HG02840 (cell line): Measurements from ENCODE around the gene PCDHGB6.
"Not testable (repeated sequence)": the region's sequence is repeated elsewhere in the genome, so short reads cannot be mapped to it uniquely, and the experiment has no call there.

Experiments used
- ATAC-seq: cut with Tn5 transposase; IDR thresholded peaks from one replicate; pipeline ENCODE4 v1.9.1; 2021; ENCODE audit warnings: mild to moderate bottlenecking, moderate library complexity, moderate number of reproducible peaks; ENCODE audit not compliant: unreplicated experiment, low FRiP score

The PCDHGB6 gene

GRCh38 chr5:141387557-141388311 is 20.1 kb upstream of the PCDHGB6 start, which contains the start of gene PCDHGB4:
Gene PCDHGB4 (plus strand): TSS chr5:141387698. CDS start chr5:141387885, 187 bp downstream.
- ATAC-seq: not testable (repeated sequence)

GRCh38 chr5:141388661-141389060 is 19.2 kb upstream of the PCDHGB6 start:
- no peak for ATAC-seq

DNA sequence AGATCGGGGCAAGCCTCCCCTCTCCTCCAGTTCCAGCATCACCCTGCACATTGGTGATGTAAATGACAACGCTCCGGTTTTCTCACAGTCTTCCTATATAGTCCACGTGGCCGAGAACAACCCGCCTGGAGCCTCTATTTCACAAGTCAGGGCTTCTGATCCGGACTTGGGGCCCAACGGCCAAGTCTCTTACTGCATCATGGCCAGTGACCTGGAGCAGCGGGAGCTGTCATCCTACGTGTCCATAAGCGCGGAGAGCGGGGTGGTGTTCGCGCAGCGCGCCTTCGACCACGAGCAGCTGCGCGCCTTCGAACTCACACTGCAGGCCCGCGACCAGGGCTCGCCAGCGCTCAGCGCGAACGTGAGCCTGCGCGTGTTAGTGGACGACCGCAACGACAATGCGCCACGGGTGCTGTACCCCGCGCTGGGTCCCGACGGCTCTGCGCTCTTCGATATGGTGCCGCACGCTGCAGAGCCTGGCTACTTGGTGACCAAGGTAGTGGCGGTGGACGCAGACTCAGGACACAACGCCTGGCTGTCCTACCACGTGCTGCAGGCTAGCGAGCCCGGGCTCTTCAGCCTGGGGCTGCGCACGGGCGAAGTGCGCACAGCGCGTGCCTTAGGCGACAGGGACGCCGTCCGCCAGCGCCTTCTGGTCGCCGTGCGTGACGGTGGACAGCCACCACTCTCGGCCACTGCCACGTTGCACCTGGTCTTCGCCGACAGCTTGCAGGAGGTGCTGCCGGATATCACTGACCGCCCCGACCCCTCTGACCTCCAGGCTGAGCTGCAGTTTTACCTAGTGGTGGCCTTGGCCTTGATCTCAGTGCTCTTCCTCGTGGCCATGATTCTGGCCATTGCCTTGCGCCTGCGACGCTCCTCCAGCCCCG is 18.4 kb upstream of the PCDHGB6 start:
- ATAC-seq: no peak

DNA sequence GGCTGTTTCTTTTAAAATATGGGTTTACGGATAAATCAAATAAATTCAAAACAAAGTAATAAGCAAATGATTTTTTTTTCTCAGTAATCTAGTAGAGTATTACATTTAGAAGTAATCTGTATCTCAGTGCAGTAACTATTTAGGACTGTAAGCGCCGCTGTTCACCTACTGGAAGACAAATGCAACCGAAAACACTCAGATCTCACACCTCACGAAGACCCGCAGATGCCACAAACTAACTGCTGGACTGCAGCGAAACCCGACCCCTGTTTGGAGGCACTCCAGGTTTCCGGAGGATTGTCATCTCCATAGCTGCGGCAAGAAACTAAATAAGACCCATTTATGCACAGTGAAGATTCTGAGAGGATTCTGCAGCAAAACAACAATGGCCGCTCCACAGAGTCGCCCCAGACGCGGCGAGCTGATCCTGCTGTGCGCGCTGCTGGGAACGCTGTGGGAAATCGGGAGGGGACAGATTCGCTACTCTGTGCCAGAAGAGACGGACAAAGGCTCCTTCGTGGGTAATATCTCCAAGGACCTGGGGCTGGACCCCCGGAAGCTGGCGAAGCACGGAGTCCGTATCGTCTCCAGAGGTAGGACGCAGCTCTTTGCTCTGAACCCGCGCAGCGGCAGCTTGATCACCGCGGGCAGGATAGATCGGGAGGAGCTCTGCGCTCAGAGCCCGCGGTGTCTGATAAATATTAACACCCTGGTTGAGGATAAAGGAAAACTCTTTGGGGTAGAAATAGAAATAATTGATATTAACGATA is 15.2 kb upstream of the PCDHGB6 start, which contains the start of gene PCDHGA8:
PCDHGA8 (plus strand) TSS at position 205 of the 770 bp plus-strand sequence; CDS start at position 386, 181 bp downstream.
- no peak for ATAC-seq

- ATAC-seq: no peak
Measured at GRCh38 chr5:141393267-141393666, 14.6 kb upstream of the PCDHGB6 start.

DNA sequence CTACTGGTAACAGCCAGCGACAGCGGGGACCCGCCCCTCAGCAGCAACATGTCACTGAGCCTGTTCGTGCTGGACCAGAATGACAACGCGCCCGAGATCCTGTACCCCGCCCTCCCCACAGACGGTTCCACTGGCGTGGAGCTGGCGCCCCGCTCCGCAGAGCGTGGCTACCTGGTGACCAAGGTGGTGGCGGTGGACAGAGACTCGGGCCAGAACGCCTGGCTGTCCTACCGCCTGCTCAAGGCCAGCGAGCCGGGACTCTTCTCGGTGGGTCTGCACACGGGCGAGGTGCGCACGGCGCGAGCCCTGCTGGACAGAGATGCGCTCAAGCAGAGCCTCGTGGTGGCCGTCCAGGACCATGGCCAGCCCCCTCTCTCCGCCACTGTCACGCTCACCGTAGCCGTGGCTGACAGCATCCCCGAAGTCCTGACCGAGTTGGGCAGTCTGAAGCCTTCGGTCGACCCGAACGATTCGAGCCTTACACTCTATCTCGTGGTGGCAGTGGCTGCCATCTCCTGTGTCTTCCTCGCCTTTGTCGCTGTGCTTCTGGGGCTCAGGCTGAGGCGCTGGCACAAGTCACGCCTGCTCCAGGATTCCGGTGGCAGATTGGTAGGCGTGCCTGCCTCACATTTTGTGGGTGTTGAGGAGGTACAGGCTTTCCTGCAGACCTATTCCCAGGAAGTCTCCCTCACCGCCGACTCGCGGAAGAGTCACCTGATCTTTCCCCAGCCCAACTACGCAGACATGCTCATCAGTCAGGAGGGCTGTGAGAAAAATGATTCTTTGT is 13.2 kb upstream of the PCDHGB6 start:
- ATAC-seq: not testable (repeated sequence)

- ATAC-seq: not testable (repeated sequence)
Measured at GRCh38 chr5:141397756-141398551, 9.9 kb upstream of the PCDHGB6 start, which contains the start of gene PCDHGB5. Gene PCDHGB5 (plus strand): TSS chr5:141397947. CDS start chr5:141398128, 181 bp downstream.

DNA sequence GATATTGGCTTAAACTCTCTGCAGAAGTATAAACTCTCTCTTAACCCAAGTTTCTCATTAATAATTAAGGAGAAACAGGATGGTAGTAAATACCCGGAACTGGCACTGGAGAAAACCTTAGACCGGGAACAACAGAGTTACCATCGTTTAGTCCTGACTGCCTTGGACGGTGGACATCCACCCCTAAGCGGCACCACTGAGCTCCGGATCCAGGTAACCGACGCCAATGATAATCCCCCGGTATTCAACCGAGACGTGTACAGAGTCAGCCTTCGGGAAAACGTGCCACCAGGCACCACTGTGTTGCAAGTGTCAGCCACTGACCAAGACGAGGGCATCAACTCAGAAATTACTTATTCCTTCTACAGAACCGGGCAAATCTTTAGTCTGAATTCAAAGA is 9.2 kb upstream of the PCDHGB6 start:
- ATAC-seq: no peak

DNA sequence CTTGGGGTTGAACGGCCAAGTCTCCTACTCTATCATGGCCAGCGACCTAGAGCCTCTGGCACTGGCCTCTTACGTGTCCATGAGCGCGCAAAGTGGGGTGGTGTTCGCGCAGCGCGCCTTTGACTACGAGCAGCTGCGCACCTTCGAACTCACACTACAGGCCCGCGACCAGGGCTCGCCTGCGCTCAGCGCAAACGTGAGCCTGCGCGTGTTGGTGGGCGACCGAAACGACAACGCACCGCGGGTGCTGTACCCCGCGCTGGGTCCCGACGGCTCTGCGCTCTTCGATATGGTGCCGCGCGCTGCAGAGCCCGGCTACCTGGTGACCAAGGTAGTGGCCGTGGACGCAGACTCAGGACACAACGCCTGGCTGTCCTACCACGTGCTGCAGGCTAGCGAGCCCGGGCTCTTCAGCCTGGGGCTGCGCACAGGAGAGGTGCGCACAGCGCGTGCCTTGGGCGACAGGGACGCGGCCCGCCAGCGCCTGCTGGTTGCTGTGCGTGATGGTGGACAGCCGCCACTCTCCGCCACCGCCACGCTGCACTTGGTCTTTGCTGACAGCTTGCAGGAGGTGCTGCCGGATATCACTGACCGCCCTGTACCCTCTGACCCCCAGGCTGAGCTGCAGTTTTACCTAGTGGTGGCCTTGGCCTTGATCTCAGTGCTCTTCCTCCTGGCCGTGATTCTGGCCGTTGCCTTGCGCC is 8.1 kb upstream of the PCDHGB6 start:
- ATAC-seq: no peak

DNA sequence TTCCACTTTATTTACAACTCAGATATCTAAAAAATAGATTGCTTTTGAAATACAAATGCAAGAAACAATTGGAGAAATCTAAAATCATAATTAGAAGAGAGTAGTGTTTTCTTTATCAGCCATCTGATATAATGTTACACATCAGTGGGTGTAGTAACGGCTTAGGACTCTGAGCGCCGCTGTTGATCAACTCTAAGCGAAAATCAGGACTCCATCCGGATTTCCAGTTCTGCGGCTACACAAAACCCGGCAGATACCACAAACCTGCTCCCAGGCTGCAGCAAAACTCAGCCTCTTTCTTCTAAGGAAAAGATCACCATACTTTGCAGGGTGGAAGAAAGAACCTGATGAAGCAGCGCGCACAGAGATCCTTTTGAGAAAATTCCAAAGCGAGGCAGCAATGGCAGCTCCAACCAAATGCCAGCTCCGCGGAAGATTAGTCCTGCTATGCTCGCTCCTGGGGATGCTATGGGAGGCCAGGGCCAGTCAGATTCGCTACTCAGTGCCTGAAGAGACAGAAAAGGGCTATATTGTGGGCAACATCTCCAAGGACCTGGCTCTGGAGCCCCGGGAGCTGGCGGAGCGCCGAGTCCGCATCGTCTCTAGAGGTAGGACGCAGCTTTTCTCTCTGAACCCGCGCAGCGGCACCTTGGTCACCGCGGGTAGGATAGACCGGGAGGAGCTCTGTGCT is 5.1 kb upstream of the PCDHGB6 start, which contains the start of gene PCDHGA9:
PCDHGA9 (plus strand) TSS at position 226 of the 691 bp plus-strand sequence; CDS start at position 401, 175 bp downstream.
- ATAC-seq: no peak

DNA sequence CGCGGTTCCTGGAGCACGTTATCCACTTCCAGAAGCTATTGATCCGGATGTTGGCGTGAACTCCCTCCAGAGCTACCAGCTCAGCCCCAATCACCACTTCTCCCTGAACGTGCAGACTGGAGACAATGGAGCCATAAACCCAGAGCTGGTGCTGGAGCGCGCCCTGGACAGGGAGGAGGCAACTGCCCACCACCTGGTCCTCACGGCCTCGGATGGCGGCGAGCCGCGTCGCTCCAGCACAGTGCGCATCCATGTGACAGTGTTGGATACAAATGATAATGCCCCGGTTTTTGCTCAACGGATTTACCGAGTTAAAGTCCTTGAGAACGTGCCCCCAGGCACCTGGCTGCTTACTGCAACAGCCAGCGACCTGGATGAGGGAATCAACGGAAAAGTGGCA is 4.4 kb upstream of the PCDHGB6 start:
- ATAC-seq: no peak

- no peak for ATAC-seq
Measured at GRCh38 chr5:141409598-141410306, 1.9 kb downstream of the PCDHGB6 start.

GRCh38 chr5:141411575-141411974 is 3.8 kb downstream of the PCDHGB6 start:
- no peak for ATAC-seq

DNA sequence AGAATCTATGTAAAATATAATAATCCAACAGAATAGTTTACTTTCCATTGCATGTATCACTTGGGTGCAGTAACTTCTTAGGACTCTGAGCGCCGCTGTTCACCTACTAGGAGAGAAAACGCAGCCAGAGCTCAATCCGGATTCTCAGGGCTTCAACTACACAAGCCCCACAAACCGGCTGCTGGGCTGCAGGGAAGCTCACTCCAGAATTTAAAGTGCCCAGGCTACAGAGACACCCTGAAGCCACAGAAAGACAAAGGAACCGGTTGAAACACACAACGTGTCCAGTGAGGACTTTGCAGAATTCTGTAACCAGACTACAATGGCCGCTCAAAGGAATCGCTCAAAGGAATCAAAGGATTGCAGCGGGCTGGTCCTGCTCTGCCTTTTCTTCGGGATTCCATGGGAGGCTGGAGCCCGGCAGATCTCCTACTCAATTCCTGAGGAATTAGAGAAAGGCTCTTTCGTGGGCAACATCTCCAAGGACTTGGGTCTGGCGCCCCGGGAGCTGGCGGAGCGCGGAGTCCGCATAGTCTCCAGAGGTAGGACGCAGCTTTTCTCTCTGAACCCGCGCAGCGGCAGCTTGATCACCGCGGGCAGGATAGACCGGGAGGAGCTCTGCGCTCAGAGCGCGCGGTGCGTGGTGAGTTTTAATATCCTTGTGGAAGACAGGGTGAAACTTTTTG is 5.2 kb downstream of the PCDHGB6 start, which contains the start of gene PCDHGA10:
PCDHGA10 (plus strand) TSS at position 134 of the 686 bp plus-strand sequence; CDS start at position 323, 189 bp downstream.
- ATAC-seq: peak; percentile 69

DNA sequence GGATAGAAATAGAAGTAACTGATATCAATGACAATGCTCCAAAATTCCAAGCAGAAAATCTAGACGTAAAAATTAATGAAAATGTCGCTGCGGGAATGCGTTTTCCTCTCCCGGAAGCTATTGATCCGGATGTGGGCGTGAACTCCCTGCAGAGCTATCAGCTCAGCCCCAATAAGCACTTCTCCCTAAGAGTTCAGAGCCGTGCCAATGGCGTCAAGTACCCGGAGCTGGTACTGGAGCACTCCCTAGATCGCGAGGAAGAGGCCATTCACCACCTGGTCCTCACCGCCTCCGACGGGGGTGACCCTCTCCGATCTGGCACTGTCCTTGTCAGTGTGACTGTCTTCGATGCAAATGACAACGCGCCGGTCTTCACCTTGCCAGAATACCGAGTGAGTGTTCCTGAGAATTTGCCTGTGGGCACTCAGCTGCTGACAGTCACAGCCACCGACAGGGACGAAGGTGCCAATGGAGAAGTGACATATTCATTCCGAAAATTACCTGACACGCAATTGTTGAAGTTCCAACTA is 5.8 kb downstream of the PCDHGB6 start:
- ATAC-seq: no peak
